Left hindlimb (tissue), 1 donor: Measurements from ENCODE around the gene PDE10A.
"Not testable (repeated sequence)": the region's sequence is repeated elsewhere in the genome, so short reads cannot be mapped to it uniquely, and the experiment has no call there.

ENCODE experiments used
- DNase-seq: peaks from one replicate; pipeline ENCODE4 v3.0.0-alpha.2; 2018

Gene PDE10A

GRCh38 chr6:165618891-165619290 is 44.1 kb downstream of the PDE10A start:
- DNase-seq = not testable (repeated sequence)

DNA sequence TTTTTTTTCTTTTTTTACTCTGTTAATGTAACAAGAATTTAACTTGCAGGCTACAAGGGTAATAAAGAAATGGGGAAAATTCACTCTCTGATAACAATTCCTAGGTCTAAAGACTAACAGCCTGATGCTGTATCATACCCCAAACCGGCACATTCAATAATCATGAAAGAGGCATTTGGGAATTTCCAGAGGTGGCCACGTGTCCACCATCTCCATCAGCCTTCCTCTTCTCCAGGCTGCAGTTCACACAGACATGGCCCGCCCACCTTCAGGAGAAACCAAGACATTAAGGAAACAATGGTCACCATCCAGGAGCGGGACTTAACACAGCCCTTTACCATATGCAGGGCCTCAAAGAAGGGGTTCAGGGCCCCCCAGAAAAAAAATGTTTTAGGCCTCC is 44.8 kb downstream of the PDE10A start:
- DNase-seq = no peak

GRCh38 chr6:165617528-165617927 is 45.5 kb downstream of the PDE10A start:
- no peak for DNase-seq

DNA sequence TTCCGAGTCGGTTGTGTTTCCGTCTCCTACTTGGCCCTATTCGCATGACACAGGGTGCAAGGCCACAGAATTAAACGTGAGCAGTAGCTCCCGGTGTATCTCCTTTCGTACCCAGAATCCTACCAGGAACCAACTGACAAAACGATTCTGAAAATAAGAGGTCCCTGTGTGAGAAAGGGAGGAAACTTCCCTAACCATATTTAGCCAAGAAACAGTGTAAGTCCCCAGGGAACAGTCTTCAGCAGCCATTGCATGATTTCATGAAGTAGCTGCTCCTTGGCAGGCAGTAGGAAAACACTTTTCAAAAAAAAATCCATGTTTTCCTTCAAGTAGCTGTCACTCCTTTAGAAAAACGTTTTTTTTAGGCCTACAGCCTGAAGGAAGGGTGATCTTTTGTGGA is 46.9 kb downstream of the PDE10A start:
- DNase-seq = no peak

DNA sequence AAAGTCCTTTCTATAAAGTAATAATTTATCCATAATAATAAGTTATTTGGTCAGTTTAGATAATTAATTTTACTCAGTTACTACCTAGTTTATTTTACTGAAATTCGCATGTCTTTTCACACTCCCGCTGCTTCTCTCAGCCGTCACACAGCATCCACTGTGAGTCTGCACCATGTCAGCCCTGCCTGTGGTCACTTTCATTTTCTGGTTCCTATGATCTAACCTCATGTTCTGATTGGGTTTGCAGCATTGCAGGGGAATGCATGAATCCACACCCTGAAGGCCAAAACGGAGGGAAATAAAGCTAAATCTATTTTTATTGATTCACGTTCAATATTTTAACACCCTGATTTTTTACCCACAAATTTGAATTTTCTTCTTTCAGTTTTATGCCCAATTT is 47.4 kb downstream of the PDE10A start:
- no peak for DNase-seq

DNA sequence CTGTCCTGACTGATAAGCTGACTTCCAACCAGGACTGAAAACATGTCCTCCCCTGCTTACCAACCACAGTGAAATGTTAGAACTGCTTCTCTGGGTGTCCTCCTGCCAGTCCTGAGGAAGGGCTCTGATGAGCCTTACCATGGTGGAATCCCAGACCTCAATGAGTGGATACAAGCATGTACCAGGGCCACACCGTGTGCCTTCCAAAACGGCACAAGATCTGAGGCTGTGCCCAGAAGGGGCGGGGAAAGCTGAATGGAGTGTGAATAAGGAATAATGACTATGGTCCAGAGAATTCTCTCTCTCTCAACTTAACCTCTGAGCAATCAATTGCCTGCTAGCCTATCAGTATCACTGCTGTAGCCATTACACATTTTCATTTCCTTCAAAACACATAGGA is 51.7 kb downstream of the PDE10A start:
- DNase-seq = no peak

DNA sequence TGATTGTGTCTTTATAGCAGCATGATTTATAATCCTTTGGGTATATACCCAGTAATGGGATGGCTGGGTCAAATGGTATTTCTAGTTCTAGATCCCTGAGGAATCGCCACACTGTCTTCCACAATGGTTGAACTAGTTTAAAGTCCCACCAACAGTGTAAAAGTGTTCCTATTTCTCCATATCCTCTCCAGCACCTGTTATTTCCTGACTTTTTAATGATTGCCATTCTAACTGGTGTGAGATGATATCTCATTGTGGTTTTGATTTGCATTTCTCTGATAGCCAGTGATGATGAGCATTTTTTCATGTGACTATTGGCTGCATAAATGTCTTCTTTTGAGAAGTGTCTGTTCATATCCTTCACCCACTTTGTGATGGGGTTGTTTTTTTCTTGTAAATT is 54.5 kb downstream of the PDE10A start:
- DNase-seq = not testable (repeated sequence)

DNA sequence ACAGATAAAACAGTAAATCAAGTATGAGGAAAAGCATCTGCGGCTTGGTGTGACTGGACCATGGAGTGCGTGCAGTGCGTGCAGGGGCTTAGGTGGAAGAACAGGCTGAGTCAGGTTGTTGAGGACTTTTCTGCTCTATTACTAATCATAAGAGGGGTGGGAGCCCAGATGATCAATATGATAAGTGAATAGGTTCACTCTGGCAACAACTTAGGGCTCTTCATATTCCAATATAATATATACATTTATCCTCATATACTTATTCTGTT is 56.4 kb downstream of the PDE10A start:
- DNase-seq = no peak

- DNase-seq = no peak
Observed at GRCh38 chr6:165605901-165606739, 56.9 kb downstream of the PDE10A start.

DNA sequence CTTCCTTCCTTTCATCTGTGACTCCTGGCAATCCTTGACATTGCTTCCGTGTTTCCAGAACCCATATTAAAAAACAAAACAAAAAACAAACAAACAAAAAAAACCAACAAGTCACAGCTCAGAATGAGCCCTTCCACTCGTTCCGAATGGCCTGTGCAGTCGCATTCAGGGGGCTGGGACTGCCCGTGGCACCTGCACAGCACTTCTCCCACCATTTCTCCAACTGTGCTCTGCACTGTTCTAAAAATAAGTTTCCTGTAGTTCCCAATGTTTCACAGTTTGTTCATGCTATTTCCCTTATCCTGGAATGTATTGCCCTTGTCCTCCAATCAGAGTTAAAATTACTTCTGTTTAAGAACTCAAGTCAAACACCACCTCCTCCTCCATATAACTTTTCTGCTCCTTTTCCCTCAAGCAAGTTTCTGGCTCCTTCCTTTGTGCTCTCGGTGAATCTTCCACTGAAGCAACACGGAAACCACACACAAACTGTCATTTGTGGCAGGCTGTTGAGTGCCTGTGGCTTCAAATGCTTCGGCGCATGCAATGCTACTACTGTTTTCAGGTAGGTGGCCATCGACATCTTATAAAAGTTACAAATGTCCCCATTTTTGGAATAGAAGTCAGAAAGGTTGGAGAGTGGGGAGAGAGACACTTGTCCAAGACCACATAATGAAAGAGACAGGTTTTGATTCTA is 57.7 kb downstream of the PDE10A start:
- DNase-seq = no peak

DNA sequence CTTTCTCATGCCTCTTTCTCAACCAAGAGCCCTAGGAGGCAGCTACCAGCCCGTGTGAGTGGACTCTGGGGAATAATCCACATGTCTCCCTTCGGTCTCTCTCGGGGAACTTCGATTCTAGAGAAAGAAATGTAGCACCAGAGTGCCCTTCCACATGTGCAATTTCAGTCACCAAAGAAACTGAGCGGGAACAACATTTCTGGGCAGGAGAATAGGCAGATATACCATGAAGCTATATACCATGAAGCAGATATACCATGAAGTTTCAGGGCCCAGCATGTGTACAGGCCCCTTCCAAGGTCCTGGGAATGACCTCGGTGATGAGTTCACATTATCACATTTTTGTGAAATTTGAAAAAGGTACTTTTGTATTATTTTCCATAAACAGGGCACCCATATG is 60.8 kb downstream of the PDE10A start:
- no peak for DNase-seq

GRCh38 chr6:165600606-165601005 is 62.4 kb downstream of the PDE10A start:
- DNase-seq = no peak

DNA sequence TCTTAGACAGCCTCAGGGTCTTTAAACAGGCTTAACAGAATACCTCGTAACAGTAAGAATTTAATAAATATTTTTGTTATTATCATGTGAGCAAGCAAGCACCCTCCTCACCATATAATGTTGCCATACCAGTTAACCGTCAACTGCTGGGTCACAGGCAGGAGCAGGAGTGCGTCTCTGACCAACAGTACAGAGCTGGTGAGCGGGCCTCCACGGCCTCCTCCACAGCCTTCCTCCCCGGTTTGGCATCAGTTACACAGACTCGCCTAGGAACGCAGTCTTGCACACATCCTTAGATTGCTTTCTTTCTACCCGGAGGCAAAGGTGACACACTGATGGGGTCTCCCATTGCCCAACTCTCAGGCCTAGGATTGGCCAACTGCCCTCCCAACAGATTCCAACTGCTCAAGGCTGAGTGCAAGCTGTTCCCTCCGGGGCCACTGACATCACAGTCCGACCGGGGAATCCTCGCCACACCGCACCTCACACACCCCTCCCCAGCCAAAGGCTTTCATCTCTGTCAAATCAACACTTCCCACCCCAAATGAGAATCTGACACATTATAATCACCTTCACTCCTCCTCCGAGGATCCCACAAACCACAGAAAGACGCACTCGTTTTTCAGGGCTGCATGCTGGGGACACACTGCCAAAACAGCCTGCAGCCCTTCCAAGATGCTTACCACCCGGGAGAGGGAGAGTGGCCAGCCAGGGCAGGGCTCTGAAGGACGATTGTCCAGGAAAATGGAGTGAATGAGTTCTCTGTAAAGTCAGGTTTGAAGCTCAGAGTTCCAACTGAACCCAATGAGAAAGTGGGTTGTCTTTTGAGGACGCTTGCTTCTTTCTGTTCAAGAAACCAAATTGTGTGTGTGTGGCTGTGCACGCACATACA is 63.2 kb downstream of the PDE10A start:
- DNase-seq = no peak

DNA sequence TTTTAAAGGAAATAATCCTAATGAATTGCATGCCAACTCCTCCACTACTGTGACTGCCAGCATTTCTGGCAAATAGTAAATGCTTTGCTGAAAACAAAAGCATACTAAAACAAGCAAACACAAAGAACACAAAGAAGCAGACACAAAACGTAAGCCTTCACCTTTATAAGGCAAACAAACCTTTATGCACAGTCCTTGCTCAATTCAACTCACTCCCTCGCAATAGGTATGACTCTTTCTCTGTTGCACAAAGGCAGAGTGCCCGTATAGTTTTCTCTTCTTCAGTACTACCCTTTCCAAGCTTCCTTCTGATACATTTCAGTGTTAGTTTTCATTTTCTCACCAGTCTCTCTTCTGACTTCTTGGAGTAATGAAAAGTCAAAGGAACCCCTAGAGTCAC is 63.9 kb downstream of the PDE10A start:
- no peak for DNase-seq

DNA sequence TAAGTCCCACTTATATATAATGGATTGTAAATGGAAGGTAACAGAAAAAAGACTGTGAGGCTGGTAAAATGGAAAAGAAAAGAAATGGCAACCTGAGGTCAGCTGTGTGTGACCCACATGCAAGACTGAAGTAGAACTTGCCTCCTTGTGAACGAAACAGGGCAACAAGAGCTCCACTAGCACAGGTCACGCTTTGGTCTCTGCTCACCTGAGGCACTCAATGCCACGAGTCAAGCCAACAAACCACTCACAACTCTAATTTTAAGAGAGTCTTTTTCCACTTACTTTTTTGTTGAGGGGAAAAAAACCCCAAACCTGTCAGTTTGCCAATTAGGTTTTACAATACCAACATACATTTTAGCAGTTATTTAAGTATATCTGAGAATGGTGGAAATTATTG is 65.2 kb downstream of the PDE10A start:
- DNase-seq = no peak

DNA sequence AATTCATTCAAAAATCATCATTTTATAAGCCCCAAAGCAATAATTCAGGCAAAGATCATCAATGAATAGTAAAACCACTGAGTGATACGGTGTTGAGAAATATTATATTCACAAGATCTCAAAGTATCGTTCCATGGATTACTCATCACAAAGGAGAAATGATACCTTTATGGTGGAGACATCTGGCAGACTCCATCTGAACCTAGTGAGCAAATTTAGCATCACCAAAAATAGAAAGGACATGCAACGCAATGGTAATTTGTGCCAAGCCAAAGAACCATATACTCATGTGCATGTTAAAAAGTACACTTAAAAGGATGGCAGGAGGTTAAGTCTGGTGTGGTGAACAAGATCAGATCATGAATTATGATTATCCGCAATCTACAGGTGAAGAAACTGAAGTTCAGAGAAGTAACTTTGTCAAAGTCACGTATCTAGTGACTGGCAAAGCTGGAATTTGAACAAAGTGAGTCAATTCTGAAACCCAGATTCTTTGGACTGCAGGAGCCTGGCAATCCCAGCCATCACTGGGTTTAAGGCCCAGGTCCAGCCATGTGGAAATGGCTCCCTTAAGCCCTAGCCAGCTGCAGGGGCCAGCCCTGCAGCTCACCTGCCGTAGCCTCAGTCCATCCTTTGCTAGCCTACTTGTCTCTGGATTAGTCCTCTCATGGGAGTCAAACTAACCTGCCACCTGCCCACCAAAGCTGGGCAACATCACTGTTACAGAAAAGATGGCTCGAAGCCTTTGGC is 68.3 kb downstream of the PDE10A start:
- DNase-seq = no peak

- not testable (repeated sequence) for DNase-seq
Observed at GRCh38 chr6:165592947-165593346, 70.1 kb downstream of the PDE10A start.

DNA sequence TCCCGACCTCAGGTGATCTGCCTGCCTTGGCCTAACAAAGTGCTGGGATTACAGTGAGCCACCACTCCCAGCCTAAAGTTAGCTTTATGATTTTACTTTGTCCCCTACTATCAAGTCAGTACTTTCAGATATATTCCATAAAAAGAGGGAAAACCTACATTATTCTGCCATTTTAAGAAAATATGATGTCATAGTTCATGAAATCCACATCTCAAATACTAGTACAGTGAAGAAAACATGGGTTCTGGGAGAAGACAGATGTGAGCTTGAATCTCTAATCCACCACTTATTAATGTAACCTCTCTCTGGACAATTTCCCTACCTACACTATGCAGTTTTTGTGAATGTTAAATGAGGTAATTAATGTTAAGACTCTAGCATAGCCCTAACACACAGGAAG is 74.5 kb downstream of the PDE10A start:
- DNase-seq = no peak

- no peak for DNase-seq
Observed at GRCh38 chr6:165587206-165587605, 75.8 kb downstream of the PDE10A start.

DNA sequence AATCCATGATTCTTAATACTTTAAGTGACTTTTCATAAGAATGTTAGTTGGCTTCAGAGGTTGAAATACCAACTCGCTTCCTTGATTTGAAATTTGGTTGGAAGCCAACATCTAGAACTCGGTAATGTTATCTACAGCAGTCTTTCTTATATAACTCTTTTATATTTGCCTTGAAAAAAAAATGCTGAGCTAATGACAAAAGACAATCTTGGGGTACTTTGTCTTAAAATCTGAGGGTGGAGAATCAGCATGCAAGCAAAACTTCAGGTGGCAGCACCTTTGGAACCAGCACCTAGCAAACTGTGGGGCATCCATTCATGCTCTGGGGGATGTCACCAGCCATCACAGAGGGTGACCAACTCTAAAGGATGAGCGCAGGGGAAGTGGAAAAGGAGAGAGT is 76.3 kb downstream of the PDE10A start:
- DNase-seq = no peak

GRCh38 chr6:165585060-165585459 is 78.0 kb downstream of the PDE10A start:
- DNase-seq = no peak

DNA sequence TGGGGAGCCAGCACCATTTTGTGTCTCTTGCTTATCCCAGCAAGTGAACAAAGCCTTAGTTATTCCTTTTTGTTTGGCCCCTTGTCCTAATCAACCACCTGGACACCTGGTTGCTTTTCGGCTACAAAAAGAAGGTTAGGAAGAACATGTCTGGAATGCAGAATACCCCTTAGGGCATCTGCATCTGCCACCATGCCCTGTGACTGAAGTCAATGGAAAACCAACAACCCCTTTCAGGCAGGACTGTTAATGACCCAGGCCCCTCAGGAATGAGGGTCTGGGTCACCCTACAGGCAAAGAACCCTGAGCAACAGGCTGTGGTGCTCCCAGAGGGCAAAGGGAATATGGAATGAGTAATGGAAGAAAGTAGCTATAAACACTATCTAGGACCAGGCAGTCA is 78.5 kb downstream of the PDE10A start:
- DNase-seq = no peak

DNA sequence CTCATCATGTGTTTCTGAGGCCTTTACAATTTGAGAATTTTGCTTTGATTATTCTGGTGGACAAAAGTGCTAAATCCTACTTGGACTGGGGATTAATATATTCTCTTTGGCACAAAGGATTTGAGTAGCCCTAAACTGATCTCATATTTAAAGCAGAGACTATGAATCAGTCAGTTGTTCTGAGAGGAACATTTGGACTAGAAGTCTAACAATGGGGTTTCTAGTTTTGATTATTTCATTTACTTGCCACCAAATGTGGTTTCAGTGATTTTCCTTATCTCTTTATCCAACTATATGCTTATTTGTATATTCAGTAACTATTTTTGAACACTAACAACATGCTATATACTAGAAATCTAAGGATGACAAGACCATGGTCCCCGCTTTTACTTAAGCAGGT is 81.4 kb downstream of the PDE10A start:
- DNase-seq = no peak
